ENCODE measurements around the gene MT1F. TPM values are rescaled to one million over a fixed set of nuclear protein-coding genes. Genes with fewer than 3 reads are reported as not detected.

MT1F gene
- total RNA-seq, 1 experiment from 2014 or later = 7.3 TPM

DNA sequence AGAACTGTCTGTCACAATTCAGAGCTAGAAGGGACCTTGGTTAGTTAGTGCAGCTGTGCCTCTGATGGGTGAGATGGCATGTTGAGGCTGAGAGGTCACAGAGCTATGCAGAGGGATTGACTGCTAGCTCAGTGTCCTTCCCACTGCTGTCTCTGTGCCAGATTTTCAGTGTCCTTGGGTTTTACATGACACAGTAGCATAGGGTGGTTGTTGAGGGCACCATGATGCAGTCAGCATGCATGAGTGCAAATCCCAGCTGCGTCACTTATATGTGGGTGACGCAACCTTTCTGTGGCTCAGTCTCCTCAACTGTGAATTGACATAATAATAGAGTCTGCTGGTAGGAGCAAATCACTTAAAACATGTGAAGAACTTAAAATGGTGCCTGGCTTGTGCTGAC, 16.6 kb upstream of the MT1F start (continued):
- no peak for TF ChIP-seq ZBTB33 (IDR thresholded peaks at IDR 0.05; ENCODE audit: extremely low read depth, insufficient replicate concordance, low read length)

DNA sequence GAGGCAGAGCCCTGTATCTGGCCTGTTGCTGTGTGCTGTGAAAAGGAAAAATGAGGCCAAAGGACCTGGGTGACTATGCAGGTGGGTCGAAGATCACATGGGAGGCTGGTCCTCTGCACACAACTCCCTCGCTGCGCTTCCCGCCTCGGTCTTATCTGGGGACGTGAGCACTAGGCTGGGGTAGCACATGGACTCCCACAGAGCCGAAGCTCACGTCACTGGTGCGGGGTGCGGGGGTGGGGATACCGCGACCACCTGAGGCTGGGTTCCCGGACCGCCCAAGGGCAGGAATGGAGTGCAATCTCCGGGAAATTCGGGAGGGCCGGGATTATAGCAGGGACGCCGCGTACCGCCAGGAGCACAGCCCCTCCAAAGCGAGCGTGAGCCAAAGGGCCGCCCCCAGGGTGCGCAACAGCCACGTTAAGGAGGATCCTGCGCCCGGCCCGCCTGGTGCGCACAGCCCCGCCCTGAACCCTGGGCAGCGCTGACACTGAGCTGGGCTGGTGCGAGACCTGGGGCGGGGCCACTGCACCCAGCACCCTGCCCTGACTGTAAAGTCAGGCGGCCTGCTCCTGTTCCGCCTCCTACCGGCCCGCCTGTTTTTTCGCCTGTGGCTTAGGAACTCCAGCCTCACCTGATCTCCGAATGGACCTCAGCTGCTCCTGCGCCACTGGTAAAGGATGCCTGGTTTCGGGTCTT, 14.5 kb upstream of the MT1F start:
- intact Hi-C loops (cut with micrococcal nuclease) = no loop called here
- TF ChIP-seq CBX3 (IDR thresholded peaks at IDR 0.05; ENCODE audit: low read depth) = no peak
- TF ChIP-seq ZFX (IDR thresholded peaks at IDR 0.05) = no peak
- no peak for TF ChIP-seq JUND (IDR thresholded peaks at IDR 0.05)
- TF ChIP-seq EZH2phosphoT487 (IDR thresholded peaks at IDR 0.05; ENCODE audit: borderline replicate concordance) = no peak
- no peak for TF ChIP-seq TCF7L2 (IDR thresholded peaks at IDR 0.05; ENCODE audit: borderline replicate concordance, extremely low read depth, insufficient read depth, insufficient read length)
- TF ChIP-seq, protein P1, sequence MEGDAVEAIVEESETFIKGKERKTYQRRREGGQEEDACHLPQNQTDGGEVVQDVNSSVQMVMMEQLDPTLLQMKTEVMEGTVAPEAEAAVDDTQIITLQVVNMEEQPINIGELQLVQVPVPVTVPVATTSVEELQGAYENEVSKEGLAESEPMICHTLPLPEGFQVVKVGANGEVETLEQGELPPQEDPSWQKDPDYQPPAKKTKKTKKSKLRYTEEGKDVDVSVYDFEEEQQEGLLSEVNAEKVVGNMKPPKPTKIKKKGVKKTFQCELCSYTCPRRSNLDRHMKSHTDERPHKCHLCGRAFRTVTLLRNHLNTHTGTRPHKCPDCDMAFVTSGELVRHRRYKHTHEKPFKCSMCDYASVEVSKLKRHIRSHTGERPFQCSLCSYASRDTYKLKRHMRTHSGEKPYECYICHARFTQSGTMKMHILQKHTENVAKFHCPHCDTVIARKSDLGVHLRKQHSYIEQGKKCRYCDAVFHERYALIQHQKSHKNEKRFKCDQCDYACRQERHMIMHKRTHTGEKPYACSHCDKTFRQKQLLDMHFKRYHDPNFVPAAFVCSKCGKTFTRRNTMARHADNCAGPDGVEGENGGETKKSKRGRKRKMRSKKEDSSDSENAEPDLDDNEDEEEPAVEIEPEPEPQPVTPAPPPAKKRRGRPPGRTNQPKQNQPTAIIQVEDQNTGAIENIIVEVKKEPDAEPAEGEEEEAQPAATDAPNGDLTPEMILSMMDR (IDR thresholded peaks at IDR 0.05 in 2 of 3, conservative IDR thresholded peaks at IDR 0.05 in 1 of 3; ENCODE audit: borderline replicate concordance in 1 of 3, insufficient read depth in 1 of 3, low read depth in 2 of 3, low read length in 2 of 3) = peak; percentile 43 to 51 (median 50); a peak in 5 of 6 replicates
- peak; percentile 50 for TF ChIP-seq POLR2AphosphoS5 (IDR thresholded peaks at IDR 0.05; ENCODE audit: low read depth, low read length)
- TF ChIP-seq EZH2 (IDR thresholded peaks at IDR 0.05) = no peak
- peak; percentile 21 for TF ChIP-seq YY1 (IDR thresholded peaks at IDR 0.05; ENCODE audit: extremely low read depth, insufficient replicate concordance, low read depth, low read length)
- peak; percentile 83 for TF ChIP-seq MAX (IDR thresholded peaks at IDR 0.05)
- no peak for TF ChIP-seq CEBPB (IDR thresholded peaks at IDR 0.05; ENCODE audit: low read depth)
- TF ChIP-seq RAD21 (IDR thresholded peaks at IDR 0.05; ENCODE audit: low read depth) = peak; percentile 81
- TF ChIP-seq POLR2A (IDR thresholded peaks at IDR 0.05; ENCODE audit: borderline replicate concordance, extremely low read depth, insufficient read depth, insufficient read length) = no peak
- ChIA-PET CTCF (interaction anchor here (0.6 to 2.4 kb wide), 10 partner anchors 13 to 1566 kb away, joined by 3 to 11 read pairs (median 3); no protein-coding TSS in a partner anchor), RAD21 (ENCODE audit: low non-redundant PET in 1 of 2, low total read pairs in 2 of 2, uncharacterized antibody in 2 of 2, unreplicated experiment in 2 of 2) (interaction anchor here (0.7 to 1.1 kb wide), 3 partner anchors 11 to 59 kb away, joined by 3 to 5 read pairs (median 4); no protein-coding TSS in a partner anchor), POLR2A (interaction anchor here (0.8 to 2.8 kb wide), 8 partner anchors 9 to 36 kb away, joined by 3 to 47 read pairs (median 4); partner anchors contain the start of genes MT1E and MT2A)
- ATAC-seq = peak; percentile 100
- peak overlapping the region; percentile 43 for H3K9ac ChIP-seq (ENCODE audit: low read length)
- no peaks in the 10 kb centered on the region for H3K36me3 ChIP-seq (ENCODE audit: control insufficient read depth in 1 of 2, insufficient read depth in 2 of 2, low read length in 2 of 2)
- DNase-seq (ENCODE audit: low read depth, low spot score) = peak; percentile 78
- H3K4me3 ChIP-seq (replicated peaks in 1 of 2; ENCODE audit: low read depth in 1 of 2, low read length in 2 of 2) = peak overlapping the region; percentile 28 to 46
- no peaks in the 10 kb centered on the region for H3K9me3 ChIP-seq (ENCODE audit: control insufficient read depth in 1 of 2, insufficient read depth in 1 of 2, low read depth in 1 of 2, low read length in 2 of 2)
- no peaks in the 10 kb centered on the region for H4K20me1 ChIP-seq (ENCODE audit: insufficient read depth)
- peaks cover 11 to 21% of the 10 kb centered on the region in 2 experiments for H3K4me1 ChIP-seq (ENCODE audit: control insufficient read depth in 1 of 2, insufficient read depth in 2 of 2, low read length in 2 of 2)
- H3K9me2 ChIP-seq (ENCODE audit: insufficient read depth) = no peaks in the 10 kb centered on the region
- no peaks in the 10 kb centered on the region for H3K79me2 ChIP-seq (ENCODE audit: insufficient read depth, low read length)
- no peaks in the 10 kb centered on the region for H3K27me3 ChIP-seq (ENCODE audit: insufficient read depth, low read length)
- peak overlapping the region; percentile 72 for H3K4me2 ChIP-seq (ENCODE audit: low read length)
- BruUV-seq (replicated peaks) = TSS peak; percentile 69
- no peak overlapping the region; the same call in 1 of the 2 replicates for H3K27ac ChIP-seq (ENCODE audit: low read depth, low read length)
- peak overlapping the region; percentile 46 for H2AFZ ChIP-seq (ENCODE audit: low read depth, low read length, poor library complexity, severe bottlenecking)

Data from HCT116 (cell line).